ENCODE results near the gene FMR1NB.

The FMR1NB gene

GRCh38 chrX:147981038-147981752, at the start of gene FMR1NB:
Gene FMR1NB, plus strand, starts transcription at chrX:147981337. Its CDS starts 66 bp downstream, at chrX:147981403.
- DNase-seq: no peak

GRCh38 chrX:147933815-147934214, 47.3 kb upstream of the FMR1NB start:
- no peak for DNase-seq

- no peak for DNase-seq
These were observed 45.9 kb upstream of the FMR1NB start for GRCh38 chrX:147935156-147935758.

- DNase-seq: no peak
These were observed 35.9 kb upstream of the FMR1NB start for GRCh38 chrX:147945286-147945685.

- DNase-seq: no peak
These were observed 32.6 kb upstream of the FMR1NB start for GRCh38 chrX:147948531-147948930.

- DNase-seq: no peak
These were observed 30.8 kb upstream of the FMR1NB start for GRCh38 chrX:147950352-147950751.

GRCh38 chrX:147953976-147954375, 27.2 kb upstream of the FMR1NB start:
- no peak for DNase-seq

GRCh38 chrX:147957291-147957690, 23.8 kb upstream of the FMR1NB start:
- DNase-seq: no peak

- no peak for DNase-seq
These were observed 22.8 kb upstream of the FMR1NB start for GRCh38 chrX:147958291-147958690.

GRCh38 chrX:147960722-147961121, 20.4 kb upstream of the FMR1NB start:
- DNase-seq: no peak

GRCh38 chrX:147962476-147962875, 18.7 kb upstream of the FMR1NB start:
- no peak for DNase-seq

- DNase-seq: no peak
These were observed 2.2 kb upstream of the FMR1NB start for GRCh38 chrX:147978931-147979330.

GRCh38 chrX:148020329-148020728, 39.2 kb downstream of the FMR1NB start:
- no peak for DNase-seq

- no peak for DNase-seq
These were observed 43.5 kb downstream of the FMR1NB start for GRCh38 chrX:148024425-148025148.

GRCh38 chrX:148035380-148035779, 54.2 kb downstream of the FMR1NB start:
- DNase-seq: no peak

GRCh38 chrX:148037020-148037419, 55.9 kb downstream of the FMR1NB start:
- DNase-seq: no peak

GRCh38 chrX:148043271-148043855, 62.2 kb downstream of the FMR1NB start:
- DNase-seq: no peak

- DNase-seq: no peak
These were observed 66.1 kb downstream of the FMR1NB start for GRCh38 chrX:148047200-148047599.

- DNase-seq: peak; percentile 46
These were observed 68.3 kb downstream of the FMR1NB start for GRCh38 chrX:148049441-148049840.

GRCh38 chrX:148051973-148052372, 70.8 kb downstream of the FMR1NB start:
- DNase-seq: no peak

GRCh38 chrX:148067285-148067684, 86.1 kb downstream of the FMR1NB start:
- DNase-seq: no peak

GRCh38 chrX:148069759-148070503, 88.8 kb downstream of the FMR1NB start:
- DNase-seq: no peak

GRCh38 chrX:148070504-148070877, 89.4 kb downstream of the FMR1NB start:
- DNase-seq: no peak
